ENCODE data around the gene LMNA. TPM values are rescaled to one million over a fixed set of nuclear protein-coding genes. Genes with fewer than 3 reads are reported as not detected.

LMNA gene
- total RNA-seq, 1 experiment from 2014 or later: 68.8 TPM

GRCh38 chr1:156077430-156077760 is 37.1 kb upstream of the LMNA start:
- Mint-ChIP-seq H3K4me3 (peak overlapping the region; percentile 96), H3K9me3 (no peaks in the 10 kb centered on the region), H3K27me3 (ENCODE audit: low read depth) (no peaks in the 10 kb centered on the region), H3K4me1 (peaks cover 74% of the 10 kb centered on the region), H3K36me3 (peaks cover 8% of the 10 kb centered on the region), H3K27ac (peak overlapping the region; percentile 47)
- DNase-seq (ENCODE audit: low spot score): no peak
- TF ChIP-seq E2F5 (CRISPR knock-in tag; IDR thresholded peaks at IDR 0.05): no peak
- TF ChIP-seq NR3C1 (CRISPR knock-in tag; conservative IDR thresholded peaks at IDR 0.05; ENCODE audit: low read depth): 0 out of 2 replicates have a peak, but pooled peaks have one; percentile 25
- no peak for TF ChIP-seq PRRX2 (CRISPR knock-in tag; IDR thresholded peaks at IDR 0.05)
- CTCF ChIA-PET: no interaction called here
- POLR2A ChIA-PET: no interaction called here
- ATAC-seq: no peak

- Mint-ChIP-seq H3K27me3 (ENCODE audit: low read depth) (no peaks in the 10 kb centered on the region), H3K27ac (peak overlapping the region; percentile 88), H3K36me3 (peaks cover 8% of the 10 kb centered on the region), H3K9me3 (no peaks in the 10 kb centered on the region), H3K4me1 (peaks cover 68% of the 10 kb centered on the region), H3K4me3 (peak overlapping the region; percentile 96)
- ChIA-PET POLR2A (no interaction called here), CTCF (interaction anchor here (0.6 to 1.3 kb wide), 5 partner anchors 12 to 122 kb away, joined by 3 to 13 read pairs (median 4); no protein-coding TSS in a partner anchor)
- DNase-seq (ENCODE audit: low spot score): no peak
- TF ChIP-seq KAT7 (CRISPR knock-in tag; IDR thresholded peaks at IDR 0.05; ENCODE audit: borderline replicate concordance) (no peak), FOXP1 (CRISPR knock-in tag; IDR thresholded peaks at IDR 0.05; ENCODE audit: borderline replicate concordance) (no peak), ELF4 (CRISPR knock-in tag; IDR thresholded peaks at IDR 0.05; ENCODE audit: low read depth) (no peak)
- ATAC-seq: no peak
Measured at GRCh38 chr1:156078728-156079127, 35.8 kb upstream of the LMNA start.

GRCh38 chr1:156079762-156080161 is 34.7 kb upstream of the LMNA start:
- CTCF ChIA-PET: interaction anchor here (1.0 to 1.1 kb wide), 3 partner anchors 14 to 54 kb away, joined by 3 to 6 read pairs (median 3); no protein-coding TSS in a partner anchor
- peaks cover 70% of the 10 kb centered on the region for H3K4me1 Mint-ChIP-seq
- H3K36me3 Mint-ChIP-seq: peaks cover 8% of the 10 kb centered on the region
- H3K4me3 Mint-ChIP-seq: peak overlapping the region; percentile 96
- no peak for ATAC-seq
- H3K27ac Mint-ChIP-seq: 0 out of 2 replicates have a peak overlapping the region, but pooled peaks have one; percentile 48
- no peak for DNase-seq (ENCODE audit: low spot score)
- no peaks in the 10 kb centered on the region for H3K27me3 Mint-ChIP-seq (ENCODE audit: low read depth)
- POLR2A ChIA-PET: interaction anchor here (0.7 kb wide), 2 partner anchors 27 to 145 kb away, joined by 3 read pairs; partner anchors contain the start of gene UBQLN4
- H3K9me3 Mint-ChIP-seq: no peaks in the 10 kb centered on the region
- TF ChIP-seq IRF1 (CRISPR knock-in tag; IDR thresholded peaks at IDR 0.05) (no peak), ZNF281 (CRISPR knock-in tag; IDR thresholded peaks at IDR 0.05) (no peak), FOXJ3 (CRISPR knock-in tag; IDR thresholded peaks at IDR 0.05; ENCODE audit: borderline replicate concordance) (no peak), ZNF219 (CRISPR knock-in tag; IDR thresholded peaks at IDR 0.05; ENCODE audit: borderline replicate concordance) (no peak), JUN (CRISPR knock-in tag; IDR thresholded peaks at IDR 0.05) (no peak), SP1 (CRISPR knock-in tag; conservative IDR thresholded peaks at IDR 0.05) (no peak), FOXP1 (CRISPR knock-in tag; IDR thresholded peaks at IDR 0.05; ENCODE audit: borderline replicate concordance) (no peak), ZNF423 (CRISPR knock-in tag; IDR thresholded peaks at IDR 0.05) (no peak), ZNF396 (CRISPR knock-in tag; IDR thresholded peaks at IDR 0.05; ENCODE audit: borderline replicate concordance) (no peak), NFYB (CRISPR knock-in tag; conservative IDR thresholded peaks at IDR 0.05; ENCODE audit: low read depth) (no peak), AFF4 (CRISPR knock-in tag; IDR thresholded peaks at IDR 0.05; ENCODE audit: borderline replicate concordance) (no peak), ZNF425 (CRISPR knock-in tag; conservative IDR thresholded peaks at IDR 0.05) (no peak), ZNF671 (CRISPR knock-in tag; IDR thresholded peaks at IDR 0.05) (no peak), ZNF416 (CRISPR knock-in tag; IDR thresholded peaks at IDR 0.05) (no peak), ZNF232 (CRISPR knock-in tag; IDR thresholded peaks at IDR 0.05) (no peak), ZNF317 (CRISPR knock-in tag; IDR thresholded peaks at IDR 0.05; ENCODE audit: borderline replicate concordance, low read depth) (no peak), GABPB1 (CRISPR knock-in tag; IDR thresholded peaks at IDR 0.05) (no peak)
